HL-60 (cell line): ENCODE measurements around the gene SCN10A.

Experiments used
- DNase-seq, 2 experiments: peaks; one replicate each; pipeline ENCODE4 v3.0.0-alpha.2; 2010 to 2020; ENCODE audit warnings: low read depth in 1 of 2, low spot score in 1 of 2
- H3K27ac ChIP-seq: fragments of 250-450 bp; sonication (Bioruptor Pico); replicated peaks from 2 replicates; pipeline ENCODE4 v1.5.1; 2020; ENCODE audit warnings: mild to moderate bottlenecking, moderate library complexity
- H3K27me3 ChIP-seq: fragments of 250-450 bp; sonication (Bioruptor Pico); 2 replicates; pipeline ENCODE4 v1.5.1; 2021; ENCODE audit warnings: mild to moderate bottlenecking, moderate library complexity; ENCODE audit not compliant: insufficient read depth, poor library complexity, severe bottlenecking
- H3K4me3 ChIP-seq: replicated peaks from 2 replicates; pipeline ENCODE4 v1.5.1; 2011; ENCODE audit warnings: mild to moderate bottlenecking, control low read depth, low read length; ENCODE audit not compliant: insufficient read depth
- CTCF ChIP-seq: IDR thresholded peaks from one replicate; pipeline ENCODE4 v1.5.1; 2011; ENCODE audit warnings: low read length, control low read depth, inconsistent platforms; ENCODE audit not compliant: insufficient read depth
- GABPA ChIP-seq: IDR thresholded peaks from 2 replicates; pipeline ENCODE4 v1.6.1; 2012; ENCODE audit warnings: low read depth
- POLR2AphosphoS5 ChIP-seq: IDR thresholded peaks from 2 replicates; pipeline ENCODE4 v1.6.1; 2012; ENCODE audit warnings: low read depth
- SPI1 ChIP-seq: IDR thresholded peaks from 2 replicates; pipeline ENCODE4 v1.6.1; 2012; ENCODE audit warnings: low read depth, mild to moderate bottlenecking, borderline replicate concordance
- TF ChIP-seq, protein P1 (sequence below): IDR thresholded peaks from 2 replicates; pipeline ENCODE4 v1.6.1; 2012; ENCODE audit warnings: low read depth; ENCODE audit not compliant: insufficient replicate concordance

The SCN10A gene

GRCh38 chr3:38836561-38836960, 20.5 kb upstream of the SCN10A start:
- DNase-seq: no peak
- H3K27me3 ChIP-seq: peaks cover under 1% of the 10 kb centered on the region
- no peak overlapping the region for H3K4me3 ChIP-seq
- no peak overlapping the region for H3K27ac ChIP-seq
- TF ChIP-seq, protein P1, sequence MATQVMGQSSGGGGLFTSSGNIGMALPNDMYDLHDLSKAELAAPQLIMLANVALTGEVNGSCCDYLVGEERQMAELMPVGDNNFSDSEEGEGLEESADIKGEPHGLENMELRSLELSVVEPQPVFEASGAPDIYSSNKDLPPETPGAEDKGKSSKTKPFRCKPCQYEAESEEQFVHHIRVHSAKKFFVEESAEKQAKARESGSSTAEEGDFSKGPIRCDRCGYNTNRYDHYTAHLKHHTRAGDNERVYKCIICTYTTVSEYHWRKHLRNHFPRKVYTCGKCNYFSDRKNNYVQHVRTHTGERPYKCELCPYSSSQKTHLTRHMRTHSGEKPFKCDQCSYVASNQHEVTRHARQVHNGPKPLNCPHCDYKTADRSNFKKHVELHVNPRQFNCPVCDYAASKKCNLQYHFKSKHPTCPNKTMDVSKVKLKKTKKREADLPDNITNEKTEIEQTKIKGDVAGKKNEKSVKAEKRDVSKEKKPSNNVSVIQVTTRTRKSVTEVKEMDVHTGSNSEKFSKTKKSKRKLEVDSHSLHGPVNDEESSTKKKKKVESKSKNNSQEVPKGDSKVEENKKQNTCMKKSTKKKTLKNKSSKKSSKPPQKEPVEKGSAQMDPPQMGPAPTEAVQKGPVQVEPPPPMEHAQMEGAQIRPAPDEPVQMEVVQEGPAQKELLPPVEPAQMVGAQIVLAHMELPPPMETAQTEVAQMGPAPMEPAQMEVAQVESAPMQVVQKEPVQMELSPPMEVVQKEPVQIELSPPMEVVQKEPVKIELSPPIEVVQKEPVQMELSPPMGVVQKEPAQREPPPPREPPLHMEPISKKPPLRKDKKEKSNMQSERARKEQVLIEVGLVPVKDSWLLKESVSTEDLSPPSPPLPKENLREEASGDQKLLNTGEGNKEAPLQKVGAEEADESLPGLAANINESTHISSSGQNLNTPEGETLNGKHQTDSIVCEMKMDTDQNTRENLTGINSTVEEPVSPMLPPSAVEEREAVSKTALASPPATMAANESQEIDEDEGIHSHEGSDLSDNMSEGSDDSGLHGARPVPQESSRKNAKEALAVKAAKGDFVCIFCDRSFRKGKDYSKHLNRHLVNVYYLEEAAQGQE: no peak

GRCh38 chr3:38835939-38836338, 19.9 kb upstream of the SCN10A start:
- Histone ChIP-seq H3K4me3 (no peak overlapping the region), H3K27me3 (no peaks in the 10 kb centered on the region), H3K27ac (no peak overlapping the region)
- TF ChIP-seq, protein P1: no peak
- TF ChIP-seq CTCF (no peak), SPI1 (no peak), POLR2AphosphoS5 (no peak), GABPA (no peak)
- DNase-seq: no peak

DNA sequence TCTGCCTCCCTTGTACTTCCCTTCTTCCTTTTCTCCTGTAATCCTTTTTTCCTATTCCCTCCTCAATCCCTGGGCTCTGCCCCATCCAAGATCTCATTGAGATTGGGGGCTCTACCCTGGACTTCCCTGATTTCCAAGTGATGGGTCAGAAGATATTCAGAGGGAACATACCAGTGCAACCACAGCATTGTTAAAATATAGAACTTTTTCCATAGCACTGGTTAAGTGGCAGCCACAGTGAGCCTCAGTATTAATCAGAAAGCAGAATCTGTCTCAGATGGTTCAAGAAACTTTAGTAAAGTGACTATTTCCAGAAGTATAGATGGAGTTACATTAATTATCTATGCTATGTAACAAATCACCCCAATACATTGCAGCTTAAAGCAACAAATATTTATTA, 18.7 kb upstream of the SCN10A start:
- no peaks in the 10 kb centered on the region for H3K27me3 ChIP-seq
- H3K27ac ChIP-seq: no peak overlapping the region
- TF ChIP-seq, protein P1: no peak
- TF ChIP-seq GABPA (no peak), SPI1 (no peak), CTCF (no peak), POLR2AphosphoS5 (no peak)
- no peak overlapping the region for H3K4me3 ChIP-seq
- no peak for DNase-seq

DNA sequence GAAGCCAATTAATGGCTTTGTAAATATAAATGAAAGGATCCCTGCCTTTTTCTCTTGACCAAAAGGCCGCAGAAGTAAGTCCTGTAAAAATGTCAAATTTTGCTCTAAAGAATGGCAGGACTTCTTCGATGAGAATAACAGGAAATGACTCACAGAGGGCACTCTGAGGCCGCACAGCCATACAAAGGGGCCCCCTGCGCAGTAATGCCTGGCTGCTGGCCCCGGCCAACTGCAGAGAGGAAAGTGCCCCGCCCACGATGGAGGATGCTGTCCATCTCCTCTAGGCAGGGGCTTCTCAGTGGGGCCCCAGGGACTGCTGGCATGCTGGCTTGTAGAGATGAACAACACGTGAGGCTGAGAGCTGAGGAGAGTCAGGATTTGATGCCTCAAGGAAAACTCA, 18.1 kb upstream of the SCN10A start:
- no peaks in the 10 kb centered on the region for H3K27me3 ChIP-seq
- peak in 1 of 2 experiments; percentile 27 for DNase-seq
- no peak overlapping the region for H3K27ac ChIP-seq
- no peak overlapping the region for H3K4me3 ChIP-seq
- TF ChIP-seq SPI1: no peak
- TF ChIP-seq, protein P1: no peak
- no peak for TF ChIP-seq GABPA
- TF ChIP-seq CTCF: no peak
- no peak for TF ChIP-seq POLR2AphosphoS5
